BJ (cell line): Measurements from ENCODE around the gene SRSF2. TPM values are rescaled to one million over a fixed set of nuclear protein-coding genes. Genes with fewer than 3 reads are reported as not detected.

Experiments
- CTCF ChIA-PET: fragments of 350-600 bp; formaldehyde crosslinking; extraction: SDS; loops from one replicate; lab custom pipeline; 2021; ENCODE audit warnings: antibody characterized with exemption, inconsistent platforms; lab: Yijun Ruan, JAX
- POLR2A ChIA-PET: fragments of 300-600 bp; sonication (Branson Sonifier 250); formaldehyde crosslinking; extraction: SDS; loops from one replicate; lab custom pipeline; 2021; ENCODE audit warnings: antibody characterized with exemption; lab: Charles Lee
- DNase-seq: peaks from one replicate; pipeline ENCODE4 v3.0.0-alpha.2; 2011; ENCODE audit warnings: low read depth
- H3K27me3 ChIP-seq: 2 replicates; pipeline ENCODE4 v1.6.0; 2011; ENCODE audit warnings: low read length; ENCODE audit not compliant: control insufficient read depth, insufficient read depth
- H3K36me3 ChIP-seq: 2 replicates; pipeline ENCODE4 v1.5.1; 2011; ENCODE audit warnings: low read length; ENCODE audit not compliant: control insufficient read depth, insufficient read depth
- H3K4me3 ChIP-seq: 2 replicates; pipeline ENCODE4 v1.5.1; 2011; ENCODE audit warnings: low read depth, mild to moderate bottlenecking, control low read depth, low read length
- polyA minus RNA-seq: library from RNA; depleted of rRNA, polyadenylated mRNA; stranded (reverse); fragments of >200 nt; gene quantifications from 2 replicates; pipeline ENCODE4 v1.2.3, GENCODE V29; 2011; rRNA and poly(A)+ RNA removed
- polyA plus RNA-seq: library from polyadenylated mRNA; depleted of rRNA; stranded (reverse); fragments of >200 nt; gene quantifications from 2 replicates; pipeline ENCODE4 v1.2.3, GENCODE V29; 2011; rRNA removed
- TF ChIP-seq, protein P1 (sequence below): IDR thresholded peaks from 2 replicates; pipeline ENCODE4 v1.5.1; 2011; ENCODE audit warnings: low read depth, mild to moderate bottlenecking, control low read depth, inconsistent platforms, low read length, moderate library complexity; ENCODE audit not compliant: insufficient read depth

Gene SRSF2
- 110 and 130 TPM in 2 replicates for polyA plus RNA-seq
- polyA minus RNA-seq: 52.3 and 58.0 TPM in 2 replicates

GRCh38 chr17:76737082-76737675 lies at the start of gene SRSF2:
SRSF2 (minus strand) TSS chr17:76737331; CDS start chr17:76737160, 171 bp downstream.
- Histone ChIP-seq H3K4me3 (peak within 1 kb of the TSS; percentile 100), H3K27me3 (no peaks in the 10 kb centered on the region), H3K36me3 (peaks cover 6% of the 10 kb centered on the region)
- POLR2A ChIA-PET: interaction anchor here (0.6 kb wide), 2 partner anchors 279 to 379 kb away, joined by 3 to 4 read pairs; no protein-coding TSS in a partner anchor
- peak; percentile 85 for DNase-seq
- CTCF ChIA-PET: interaction anchor here (0.9 to 1.2 kb wide), 4 partner anchors 23 to 329 kb away, joined by 3 to 6 read pairs (median 3); partner anchors contain the start of gene MGAT5B
- TF ChIP-seq, protein P1, sequence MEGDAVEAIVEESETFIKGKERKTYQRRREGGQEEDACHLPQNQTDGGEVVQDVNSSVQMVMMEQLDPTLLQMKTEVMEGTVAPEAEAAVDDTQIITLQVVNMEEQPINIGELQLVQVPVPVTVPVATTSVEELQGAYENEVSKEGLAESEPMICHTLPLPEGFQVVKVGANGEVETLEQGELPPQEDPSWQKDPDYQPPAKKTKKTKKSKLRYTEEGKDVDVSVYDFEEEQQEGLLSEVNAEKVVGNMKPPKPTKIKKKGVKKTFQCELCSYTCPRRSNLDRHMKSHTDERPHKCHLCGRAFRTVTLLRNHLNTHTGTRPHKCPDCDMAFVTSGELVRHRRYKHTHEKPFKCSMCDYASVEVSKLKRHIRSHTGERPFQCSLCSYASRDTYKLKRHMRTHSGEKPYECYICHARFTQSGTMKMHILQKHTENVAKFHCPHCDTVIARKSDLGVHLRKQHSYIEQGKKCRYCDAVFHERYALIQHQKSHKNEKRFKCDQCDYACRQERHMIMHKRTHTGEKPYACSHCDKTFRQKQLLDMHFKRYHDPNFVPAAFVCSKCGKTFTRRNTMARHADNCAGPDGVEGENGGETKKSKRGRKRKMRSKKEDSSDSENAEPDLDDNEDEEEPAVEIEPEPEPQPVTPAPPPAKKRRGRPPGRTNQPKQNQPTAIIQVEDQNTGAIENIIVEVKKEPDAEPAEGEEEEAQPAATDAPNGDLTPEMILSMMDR: no peak

DNA sequence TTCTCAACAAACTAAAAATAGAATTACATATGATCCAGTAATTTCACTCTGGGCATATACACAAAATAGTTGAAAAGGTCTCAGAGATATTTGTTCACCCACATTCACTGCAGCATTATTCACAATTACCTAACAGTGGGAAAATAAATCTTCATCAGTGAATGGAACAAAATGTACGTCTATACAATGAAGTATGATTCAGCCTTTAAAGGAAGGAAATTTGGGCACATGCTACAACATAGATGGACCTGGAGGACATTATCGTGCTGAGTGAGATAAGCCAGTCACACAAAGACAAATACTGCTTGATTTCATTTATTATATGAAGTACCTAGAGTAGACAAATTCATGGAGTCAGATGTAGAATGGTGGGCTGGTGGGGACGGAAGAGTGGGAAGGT lies 47.8 kb upstream of the SRSF2 start:
- ChIA-PET POLR2A (no interaction called here), CTCF (no interaction called here)
- Histone ChIP-seq H3K36me3 (no peaks in the 10 kb centered on the region; the same call in 1 of the 2 replicates), H3K4me3 (no peak overlapping the region), H3K27me3 (no peaks in the 10 kb centered on the region)
- TF ChIP-seq, protein P1: no peak
- DNase-seq: no peak

GRCh38 chr17:76783146-76783545 lies 46.0 kb upstream of the SRSF2 start:
- CTCF ChIA-PET: no interaction called here

DNA sequence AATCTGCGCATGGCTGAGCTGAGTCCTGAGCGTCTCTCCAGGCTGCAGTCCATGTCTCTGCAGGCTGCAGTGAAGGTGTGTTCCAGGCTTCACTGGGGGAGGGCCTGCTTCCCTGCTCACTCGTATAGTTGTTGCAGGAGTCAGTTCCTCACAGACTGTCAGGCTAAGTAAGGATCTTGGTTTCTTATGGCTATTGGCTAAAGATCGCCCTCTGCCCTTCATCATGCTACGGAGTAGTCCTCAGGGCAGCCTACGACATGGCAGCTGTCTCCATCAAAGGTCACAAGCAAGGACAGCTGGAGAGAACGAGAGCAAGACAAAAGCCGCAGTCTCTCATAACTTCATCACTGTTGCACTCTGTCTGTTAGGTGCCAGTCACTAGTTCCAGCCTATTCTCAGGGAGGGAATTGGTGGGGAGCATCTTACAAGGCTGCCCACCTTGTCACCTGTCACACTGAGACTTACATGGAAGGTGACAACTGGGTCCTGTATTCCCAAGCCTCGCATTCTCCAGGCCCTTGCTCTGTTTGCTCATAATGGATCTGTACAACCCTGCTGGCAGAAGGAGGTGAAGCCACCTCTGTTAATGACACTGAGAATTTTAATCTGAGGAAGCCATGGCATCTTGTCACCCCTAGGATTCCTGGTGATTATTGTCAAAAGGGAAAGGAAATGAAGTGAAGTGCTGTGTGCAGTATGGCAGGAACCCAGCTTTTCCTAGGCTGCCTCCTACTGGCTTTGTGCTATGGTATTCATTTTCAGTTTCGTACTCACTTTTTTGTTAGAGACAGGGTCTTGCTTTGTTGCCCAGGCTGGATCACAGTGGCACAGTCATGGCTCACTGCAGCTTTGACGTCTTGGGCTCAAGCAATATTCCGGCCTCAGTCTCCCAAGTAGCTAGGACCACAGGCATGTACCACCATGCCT lies 44.2 kb upstream of the SRSF2 start:
- TF ChIP-seq, protein P1: 0 out of 2 replicates have a peak, but pooled peaks have one; percentile 2
- POLR2A ChIA-PET: no interaction called here
- no peak for DNase-seq
- no peak overlapping the region for H3K4me3 ChIP-seq
- CTCF ChIA-PET: interaction anchor here (0.6 to 1.0 kb wide), 2 partner anchors 11 to 275 kb away, joined by 3 read pairs; no protein-coding TSS in a partner anchor
- peaks cover 5% of the 10 kb centered on the region for H3K36me3 ChIP-seq
- H3K27me3 ChIP-seq: no peaks in the 10 kb centered on the region

More at GRCh38 chr17:76783146-76783545, 46.0 kb upstream of the SRSF2 start:
- DNase-seq: no peak
- H3K27me3 ChIP-seq: no peaks in the 10 kb centered on the region
- no peak overlapping the region for H3K4me3 ChIP-seq
- H3K36me3 ChIP-seq: peaks cover 2% of the 10 kb centered on the region
- POLR2A ChIA-PET: interaction anchor here (0.7 kb wide), 1 partner anchor 101 kb away, joined by 9 read pairs; no protein-coding TSS in a partner anchor
- TF ChIP-seq, protein P1: no peak
